RKO (cell line): Measurements from ENCODE around the gene CCL1.
"Not testable (repeated sequence)": the region's sequence is repeated elsewhere in the genome, so short reads cannot be mapped to it uniquely, and the experiment has no call there.

Experiments used
- DNase-seq: peaks from one replicate; pipeline ENCODE4 v3.0.0-alpha.2; 2016; ENCODE audit warnings: low spot score

The CCL1 gene

DNA sequence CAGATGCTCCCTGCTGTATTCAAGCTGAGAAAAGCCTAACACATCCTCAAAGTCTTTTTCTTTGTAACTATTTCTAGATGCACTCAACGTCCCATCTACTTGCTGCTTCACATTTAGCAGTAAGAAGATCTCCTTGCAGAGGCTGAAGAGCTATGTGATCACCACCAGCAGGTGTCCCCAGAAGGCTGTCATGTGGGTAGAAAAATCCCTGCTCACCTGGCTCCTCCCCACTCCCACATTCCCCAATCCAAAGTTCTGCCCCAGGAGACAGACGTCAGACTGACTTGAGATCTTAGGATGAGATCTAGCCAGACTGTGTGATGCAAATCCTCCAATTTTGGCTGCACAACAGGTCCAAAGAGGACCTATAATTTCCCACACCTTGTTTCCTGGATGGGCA, 5.6 kb downstream of the CCL1 start:
- DNase-seq: no peak

DNA sequence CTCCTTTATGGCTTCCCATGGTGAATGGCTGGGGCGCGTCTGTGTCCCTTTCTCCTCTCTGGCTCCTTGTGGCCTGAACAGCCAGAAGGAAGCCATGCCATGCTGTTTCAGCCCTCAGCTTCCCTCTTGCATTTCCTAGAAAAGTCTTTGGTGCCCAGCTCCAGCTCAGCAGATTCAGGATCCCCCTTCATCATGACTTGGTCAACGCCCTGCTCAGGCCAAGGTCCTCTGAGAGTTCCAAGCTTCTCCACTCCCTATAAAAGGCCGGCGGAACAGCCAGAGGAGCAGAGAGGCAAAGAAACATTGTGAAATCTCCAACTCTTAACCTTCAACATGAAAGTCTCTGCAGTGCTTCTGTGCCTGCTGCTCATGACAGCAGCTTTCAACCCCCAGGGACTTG, 6.8 kb downstream of the CCL1 start, which contains the start of gene CCL13:
Gene CCL13 (plus strand): TSS at position 287 of the 400 bp plus-strand sequence. CDS start 47 bp downstream, at position 334.
- DNase-seq: no peak

DNA sequence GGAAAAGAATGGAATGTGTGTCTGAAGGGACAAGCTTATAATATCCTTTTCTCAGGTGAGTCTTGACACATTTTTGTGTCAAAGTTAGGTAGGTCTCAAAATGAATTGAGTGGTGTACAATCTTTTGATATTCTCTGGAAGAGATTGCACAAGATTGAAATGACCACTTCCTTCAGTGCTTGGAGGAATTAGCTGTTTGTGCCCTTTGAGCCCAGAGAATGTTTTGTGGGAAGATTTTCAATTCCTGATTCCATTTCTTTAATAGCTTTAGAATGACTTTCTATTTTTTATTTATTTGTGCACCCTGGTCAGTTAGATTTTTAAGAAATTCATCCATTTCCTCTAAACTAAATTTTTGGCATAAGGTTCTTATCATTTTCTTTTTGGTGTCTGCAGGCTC, 8.4 kb downstream of the CCL1 start:
- DNase-seq: no peak

DNA sequence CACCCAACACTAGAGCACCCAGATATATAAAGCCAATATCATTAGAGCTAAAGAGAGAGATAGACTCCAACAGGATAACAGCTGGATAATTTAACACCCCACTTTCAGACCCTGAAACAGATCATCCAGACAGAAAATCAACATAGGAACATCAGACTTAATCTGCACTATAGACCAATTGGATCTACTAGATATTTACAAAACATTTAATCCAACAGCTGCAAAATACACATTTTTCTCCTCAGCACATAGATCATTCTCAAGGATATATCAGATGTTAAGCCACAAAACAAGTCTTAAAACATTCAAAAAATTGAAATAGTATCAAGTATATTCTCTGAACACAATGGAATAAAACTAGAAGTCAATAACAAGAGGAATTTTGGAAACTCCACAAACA, 10.8 kb downstream of the CCL1 start:
- no peak for DNase-seq

- no peak for DNase-seq
Measured at GRCh38 chr17:34351096-34351495, 11.9 kb downstream of the CCL1 start.

GRCh38 chr17:34349751-34350150, 13.3 kb downstream of the CCL1 start:
- DNase-seq: no peak

DNA sequence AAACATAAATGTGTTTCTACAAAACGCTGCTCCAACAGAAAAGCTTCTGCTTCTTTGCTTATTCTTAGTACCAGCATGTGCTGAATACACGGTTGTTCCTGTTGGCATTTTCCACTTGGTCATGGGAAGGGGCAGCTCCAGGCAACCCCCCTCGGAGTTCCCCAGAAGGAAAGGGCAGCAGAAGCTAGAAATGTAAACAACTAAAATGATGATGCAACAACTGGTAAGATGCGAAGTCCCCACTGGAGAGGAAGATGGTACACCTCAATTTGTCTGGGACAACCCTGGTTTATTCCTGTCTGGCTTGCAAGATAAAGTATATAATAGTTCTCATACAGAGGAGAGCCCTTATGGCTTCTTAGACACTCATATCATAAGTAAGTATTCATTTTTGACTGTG, 16.0 kb downstream of the CCL1 start:
- DNase-seq: no peak

DNA sequence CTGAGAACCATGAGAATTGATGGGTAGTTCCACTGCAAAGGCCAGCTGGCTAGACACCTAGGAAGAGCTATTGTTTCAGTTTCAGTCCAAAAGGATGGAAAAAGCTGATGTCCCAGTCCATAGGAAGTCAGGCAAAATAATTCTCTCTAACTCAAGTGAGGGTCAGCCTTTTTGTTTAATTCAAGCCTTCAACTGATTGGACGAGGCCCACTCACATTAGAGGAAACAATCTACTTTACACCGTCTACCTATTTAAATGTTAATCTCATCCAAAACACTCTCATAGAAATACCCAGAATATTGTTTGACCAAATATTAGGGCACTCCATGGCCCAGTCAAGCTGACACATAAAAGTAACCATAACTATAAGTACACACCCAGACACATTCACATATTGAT, 21.1 kb downstream of the CCL1 start:
- DNase-seq: no peak

- DNase-seq: no peak
Measured at GRCh38 chr17:34339138-34339770, 23.8 kb downstream of the CCL1 start.

DNA sequence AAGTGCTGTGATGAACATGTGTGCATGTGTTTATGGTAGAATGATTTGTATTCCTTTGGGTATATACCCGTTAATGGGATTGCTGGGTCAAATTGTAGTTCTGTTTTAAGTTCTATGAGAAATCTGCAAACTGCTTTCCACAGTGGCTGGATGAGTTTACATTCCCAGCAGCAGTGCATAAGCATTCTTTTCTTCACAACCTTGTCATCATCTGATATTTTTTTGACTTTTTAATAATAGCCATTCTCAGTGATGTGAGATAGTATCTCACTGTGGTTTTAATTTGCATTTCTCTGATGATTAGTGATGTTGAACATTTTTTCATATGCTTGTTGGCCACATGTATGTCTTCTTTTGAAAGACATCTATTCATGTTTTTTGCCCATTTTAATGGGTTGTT, 25.3 kb downstream of the CCL1 start:
- DNase-seq: no peak

- DNase-seq: not testable (repeated sequence)
Measured at GRCh38 chr17:34327580-34327979, 35.5 kb downstream of the CCL1 start.

DNA sequence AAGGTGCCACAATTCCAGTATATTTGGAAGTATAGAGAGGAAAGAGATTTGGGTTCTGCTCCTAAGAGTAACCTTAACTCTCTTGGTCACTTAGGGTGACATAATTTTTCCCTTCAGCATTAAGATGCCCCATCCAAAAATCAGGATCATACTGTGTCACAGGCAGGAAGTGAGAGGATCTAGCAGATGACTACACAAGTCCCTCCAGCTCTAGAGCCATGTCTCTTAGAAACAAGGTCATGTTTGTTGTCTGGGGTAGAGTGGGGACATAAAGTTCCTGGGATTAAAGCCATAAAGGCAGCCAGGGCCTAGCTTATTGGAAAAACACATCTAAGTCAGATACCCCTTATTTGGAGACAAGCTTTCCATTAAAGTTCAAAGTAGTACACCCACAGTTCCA, 41.1 kb downstream of the CCL1 start:
- no peak for DNase-seq

GRCh38 chr17:34319039-34319483, 44.0 kb downstream of the CCL1 start, which contains the start of gene CCL8:
Gene CCL8 (plus strand): TSS chr17:34319435. CDS start chr17:34319502, 67 bp downstream.
- DNase-seq: no peak

DNA sequence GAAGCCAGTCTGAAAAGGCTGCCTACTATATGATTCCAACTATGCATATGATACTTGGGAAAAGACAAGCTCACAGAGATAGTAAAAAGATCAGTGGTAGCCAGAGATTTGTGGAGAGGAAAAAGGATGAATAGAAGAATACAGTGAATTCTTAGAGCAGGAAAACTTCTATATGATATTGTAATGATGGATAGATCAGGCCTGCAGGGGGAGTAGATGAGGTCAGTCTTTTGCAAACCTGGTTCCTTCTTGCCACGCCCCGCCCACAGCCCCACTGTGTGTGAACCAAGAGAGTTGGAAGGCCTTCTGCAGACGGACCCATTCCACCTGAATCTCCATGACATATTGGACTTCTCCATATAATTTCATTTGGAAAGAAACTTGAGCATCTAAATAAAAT, 44.6 kb downstream of the CCL1 start:
- peak; percentile 1 for DNase-seq

DNA sequence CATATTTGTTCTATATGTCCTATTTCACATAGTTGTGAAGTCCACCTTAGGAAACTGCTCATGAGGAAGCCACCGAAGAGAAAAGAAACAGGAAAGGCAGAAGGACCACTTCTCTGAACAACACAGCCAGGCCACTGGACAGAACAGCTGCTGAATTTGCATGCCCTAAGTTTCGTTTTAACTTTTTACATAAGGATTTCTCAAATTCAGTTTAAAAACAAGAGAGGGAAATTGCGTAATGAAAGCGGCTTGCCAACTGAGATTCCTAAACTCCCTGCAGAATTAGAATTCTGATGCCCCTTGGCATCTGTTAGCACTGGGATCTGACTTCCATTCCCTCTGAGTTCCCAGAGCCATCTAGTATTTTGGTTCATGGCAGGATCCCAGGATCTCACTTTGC, 48.8 kb downstream of the CCL1 start:
- no peak for DNase-seq

DNA sequence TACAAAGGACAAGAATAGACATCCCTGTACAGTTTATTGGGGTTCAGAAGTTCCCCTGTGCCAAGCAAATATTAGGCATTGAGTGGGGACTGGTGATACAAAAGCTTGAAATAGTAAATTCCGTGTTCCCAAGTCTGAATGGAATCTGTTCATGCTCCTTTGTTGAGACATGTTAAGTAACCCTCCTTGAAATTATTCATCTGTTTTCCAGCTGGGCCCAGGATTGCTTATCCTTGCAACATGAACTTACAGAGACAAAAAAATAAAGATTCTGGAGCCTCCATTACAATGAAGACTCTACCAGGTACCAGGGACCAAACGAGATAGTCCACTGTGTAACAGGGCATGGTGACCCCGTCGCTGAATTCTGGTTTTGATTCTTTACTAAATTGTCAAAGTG, 49.9 kb downstream of the CCL1 start:
- DNase-seq: no peak

DNA sequence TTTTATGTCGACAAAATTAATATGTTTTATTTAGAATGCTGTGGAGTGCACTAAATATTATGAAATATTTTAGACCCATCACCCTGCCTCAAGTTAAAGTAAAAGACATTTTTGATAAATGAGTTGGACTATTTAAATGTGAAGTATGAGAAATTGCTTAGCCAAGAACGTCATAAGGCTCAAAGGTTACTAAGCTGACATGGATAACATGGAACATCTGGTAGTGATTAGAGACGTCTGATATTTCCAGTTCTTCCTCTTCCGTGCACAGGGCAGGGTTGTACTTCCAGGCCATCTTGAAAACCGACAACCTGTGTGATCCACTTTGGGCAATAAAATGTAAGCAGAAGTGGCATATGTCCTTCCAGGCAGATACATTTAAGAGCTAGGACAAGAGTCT, 51.0 kb downstream of the CCL1 start:
- no peak for DNase-seq

GRCh38 chr17:34311291-34311690, 51.7 kb downstream of the CCL1 start:
- DNase-seq: no peak
